Measurements from ENCODE around the gene ODF2L.

ODF2L gene

GRCh38 chr1:86434059-86434458 lies 37.9 kb upstream of the ODF2L start:
- TF ChIP-seq CTCF (IDR thresholded peaks at IDR 0.05; ENCODE audit: low read depth, low read length), result no peak
- DNase-seq (ENCODE audit: low read depth in 2 of 2), result no peak
- no peak overlapping the region for H3K4me3 ChIP-seq (replicated peaks in 1 of 2; ENCODE audit: low read depth in 2 of 2, low read length in 2 of 2)

- DNase-seq (ENCODE audit: low read depth in 2 of 2), result no peak
- no peak overlapping the region for H3K4me3 ChIP-seq (replicated peaks in 1 of 2; ENCODE audit: low read depth in 2 of 2, low read length in 2 of 2)
- TF ChIP-seq CTCF (IDR thresholded peaks at IDR 0.05; ENCODE audit: low read depth, low read length), result no peak
These were observed 34.3 kb upstream of the ODF2L start for GRCh38 chr1:86430376-86430775.

DNA sequence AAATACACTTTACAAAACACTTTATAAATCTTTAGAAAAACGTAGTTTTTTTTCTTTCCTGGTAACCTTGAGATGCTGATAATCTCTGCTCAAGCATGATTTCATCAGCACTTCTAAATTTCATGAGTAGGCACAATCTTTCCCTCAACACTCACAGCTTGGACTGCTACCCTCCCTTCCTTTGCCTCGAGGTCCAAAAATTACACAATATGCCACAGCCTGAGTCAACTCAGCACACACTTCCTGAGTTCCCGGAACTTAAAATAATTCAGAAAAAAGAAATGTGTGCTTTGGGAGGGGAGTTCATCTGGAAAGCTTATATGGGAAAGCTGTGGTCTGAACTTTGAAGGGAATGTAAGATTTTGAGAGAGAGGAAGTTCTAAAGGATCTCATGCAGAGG lies 33.7 kb upstream of the ODF2L start:
- peak; percentile 97 for DNase-seq (ENCODE audit: low read depth in 2 of 2)
- H3K4me3 ChIP-seq (replicated peaks in 1 of 2; ENCODE audit: low read depth in 2 of 2, low read length in 2 of 2), result no peak overlapping the region
- no peak for TF ChIP-seq CTCF (IDR thresholded peaks at IDR 0.05; ENCODE audit: low read depth, low read length)

- DNase-seq (ENCODE audit: low read depth in 2 of 2), result peak; percentile 14 to 57
- TF ChIP-seq CTCF (IDR thresholded peaks at IDR 0.05; ENCODE audit: low read depth, low read length), result no peak
- H3K4me3 ChIP-seq (replicated peaks in 1 of 2; ENCODE audit: low read depth in 2 of 2, low read length in 2 of 2), result no peak overlapping the region
These were observed 33.1 kb upstream of the ODF2L start for GRCh38 chr1:86429122-86429725.

DNA sequence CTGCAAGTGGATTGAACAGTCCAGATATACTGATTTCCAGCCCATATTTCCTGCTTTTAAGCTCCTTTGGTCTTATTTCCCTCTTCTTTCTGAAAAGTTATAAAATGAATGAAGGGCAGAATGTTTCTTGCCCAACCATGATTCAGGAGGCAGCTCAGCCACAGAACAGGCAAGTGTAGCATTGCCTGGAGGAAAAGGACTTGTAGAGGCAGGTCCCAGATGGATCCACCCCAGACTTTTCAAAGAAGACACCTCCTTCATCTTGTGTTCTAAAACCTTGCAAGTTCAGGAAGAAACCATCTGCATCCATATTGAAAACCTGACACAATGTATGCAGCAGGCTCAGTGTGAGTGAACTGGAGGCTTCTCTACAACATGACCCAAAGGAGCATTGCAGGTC lies 27.8 kb upstream of the ODF2L start, which contains the start of gene CLCA2:
CLCA2 (plus strand) TSS at position 299 of the 400 bp plus-strand sequence; CDS start at position 376, 77 bp downstream.
- no peak within 1 kb of the TSS for H3K4me3 ChIP-seq (replicated peaks in 1 of 2; ENCODE audit: low read depth in 2 of 2, low read length in 2 of 2)
- TF ChIP-seq CTCF (IDR thresholded peaks at IDR 0.05; ENCODE audit: low read depth, low read length), result no peak
- DNase-seq (ENCODE audit: low read depth in 2 of 2), result peak in 1 of 2 donors; percentile 29

- no peak for DNase-seq (ENCODE audit: low read depth in 2 of 2)
- TF ChIP-seq CTCF (IDR thresholded peaks at IDR 0.05; ENCODE audit: low read depth, low read length), result no peak
- no peak overlapping the region for H3K4me3 ChIP-seq (replicated peaks in 1 of 2; ENCODE audit: low read depth in 2 of 2, low read length in 2 of 2)
These were observed 27.4 kb upstream of the ODF2L start for GRCh38 chr1:86423473-86423872.
